ENCODE data around the gene PEMT.
A peak's percentile ranks its signal among the peaks of the same experiment; 100 is the strongest.
"Not testable (repeated sequence)": the region's sequence is repeated elsewhere in the genome, so short reads cannot be mapped to it uniquely, and the experiment has no call there.

Gene PEMT, protein sequence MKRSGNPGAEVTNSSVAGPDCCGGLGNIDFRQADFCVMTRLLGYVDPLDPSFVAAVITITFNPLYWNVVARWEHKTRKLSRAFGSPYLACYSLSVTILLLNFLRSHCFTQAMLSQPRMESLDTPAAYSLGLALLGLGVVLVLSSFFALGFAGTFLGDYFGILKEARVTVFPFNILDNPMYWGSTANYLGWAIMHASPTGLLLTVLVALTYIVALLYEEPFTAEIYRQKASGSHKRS

DNA sequence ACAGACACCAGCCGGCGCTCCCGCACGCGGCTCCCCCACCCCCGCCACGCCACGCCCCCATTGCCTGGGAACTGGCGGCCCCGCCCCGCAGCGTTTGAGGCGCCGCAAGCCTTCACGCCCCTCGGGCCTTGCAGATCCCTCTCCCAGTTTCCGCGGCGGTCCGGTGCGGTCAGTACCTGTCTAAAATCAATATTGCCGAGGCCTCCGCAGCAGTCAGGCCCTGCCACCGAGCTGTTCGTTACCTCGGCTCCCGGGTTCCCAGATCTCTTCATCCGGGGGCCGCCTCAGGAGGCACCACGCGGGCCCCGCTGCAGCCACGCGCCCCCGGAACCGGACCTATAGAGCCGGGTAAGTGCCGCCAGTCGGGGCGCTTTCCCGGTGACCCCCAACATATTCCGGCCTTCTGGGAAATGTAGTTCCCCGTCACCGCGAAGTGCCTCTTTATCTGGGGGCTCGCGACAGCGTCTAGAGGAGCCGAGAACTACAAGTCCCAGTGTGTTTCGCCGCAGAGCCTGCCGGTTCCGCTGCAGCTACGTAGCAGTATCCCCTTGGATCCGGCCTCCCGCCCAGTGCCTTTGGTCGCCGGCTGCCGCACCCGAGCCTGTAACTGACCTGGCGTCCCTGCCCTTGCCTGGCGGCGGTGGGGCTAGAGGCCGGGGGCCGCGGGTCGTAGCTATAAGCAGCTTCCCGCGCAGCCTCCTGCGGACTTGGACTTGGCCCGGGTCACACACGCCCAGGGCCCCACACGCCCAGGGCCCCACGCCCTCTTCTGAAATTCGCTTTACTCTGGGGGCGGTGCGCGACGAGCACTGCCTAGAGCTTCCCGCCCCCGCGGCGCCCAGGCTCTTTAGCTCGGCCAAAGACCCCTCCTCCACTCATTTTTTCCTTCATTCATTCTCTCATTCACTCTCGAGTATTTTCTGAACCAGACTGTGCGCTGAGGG is at the start of gene PEMT:
Gene PEMT, minus strand, starts transcription at position 354 of the 944 bp plus-strand sequence. Its CDS starts 82 bp downstream, at position 272.
- peak within 1 kb of the TSS; percentile 56 to 89 for H3K27ac ChIP-seq
- TF ChIP-seq, protein P1, sequence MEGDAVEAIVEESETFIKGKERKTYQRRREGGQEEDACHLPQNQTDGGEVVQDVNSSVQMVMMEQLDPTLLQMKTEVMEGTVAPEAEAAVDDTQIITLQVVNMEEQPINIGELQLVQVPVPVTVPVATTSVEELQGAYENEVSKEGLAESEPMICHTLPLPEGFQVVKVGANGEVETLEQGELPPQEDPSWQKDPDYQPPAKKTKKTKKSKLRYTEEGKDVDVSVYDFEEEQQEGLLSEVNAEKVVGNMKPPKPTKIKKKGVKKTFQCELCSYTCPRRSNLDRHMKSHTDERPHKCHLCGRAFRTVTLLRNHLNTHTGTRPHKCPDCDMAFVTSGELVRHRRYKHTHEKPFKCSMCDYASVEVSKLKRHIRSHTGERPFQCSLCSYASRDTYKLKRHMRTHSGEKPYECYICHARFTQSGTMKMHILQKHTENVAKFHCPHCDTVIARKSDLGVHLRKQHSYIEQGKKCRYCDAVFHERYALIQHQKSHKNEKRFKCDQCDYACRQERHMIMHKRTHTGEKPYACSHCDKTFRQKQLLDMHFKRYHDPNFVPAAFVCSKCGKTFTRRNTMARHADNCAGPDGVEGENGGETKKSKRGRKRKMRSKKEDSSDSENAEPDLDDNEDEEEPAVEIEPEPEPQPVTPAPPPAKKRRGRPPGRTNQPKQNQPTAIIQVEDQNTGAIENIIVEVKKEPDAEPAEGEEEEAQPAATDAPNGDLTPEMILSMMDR (IDR thresholded peaks at IDR 0.05) = no peak
- peak within 1 kb of the TSS; percentile 78 for H3K4me3 ChIP-seq
- DNase-seq (ENCODE audit: low spot score) = peak; percentile 99

DNA sequence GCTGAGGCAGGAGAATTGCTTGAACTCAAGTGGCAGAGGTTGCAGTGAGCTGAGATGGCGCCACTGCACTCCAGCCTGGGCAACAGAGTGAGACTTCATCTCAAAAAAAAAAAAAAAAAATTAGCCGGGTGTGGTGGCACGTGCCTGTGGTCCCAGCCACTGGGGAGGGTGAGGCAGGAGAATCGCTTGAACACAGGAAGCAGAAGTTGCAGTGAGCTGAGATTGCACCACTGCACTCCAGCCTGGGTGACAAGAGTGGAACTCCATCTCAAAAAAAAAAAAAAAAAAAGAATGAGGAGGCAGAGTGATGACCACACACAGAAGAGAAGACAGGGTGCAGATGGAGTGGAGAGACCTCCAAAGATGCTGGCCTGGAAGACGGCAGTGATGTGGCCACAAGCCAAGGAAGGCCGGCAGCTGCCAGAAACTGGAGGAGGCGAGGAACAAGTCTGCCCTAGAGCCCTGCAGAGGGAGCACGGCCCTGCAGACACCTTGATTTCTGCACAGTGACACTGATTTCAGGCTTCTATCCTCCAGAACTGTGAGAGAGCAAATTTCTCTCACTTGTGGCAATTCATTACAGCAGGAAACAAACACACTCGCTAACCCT is 48.3 kb upstream of the PEMT start:
- H3K4me3 ChIP-seq; DNase-seq (ENCODE audit: low spot score); H3K27ac ChIP-seq: not testable (repeated sequence)

DNA sequence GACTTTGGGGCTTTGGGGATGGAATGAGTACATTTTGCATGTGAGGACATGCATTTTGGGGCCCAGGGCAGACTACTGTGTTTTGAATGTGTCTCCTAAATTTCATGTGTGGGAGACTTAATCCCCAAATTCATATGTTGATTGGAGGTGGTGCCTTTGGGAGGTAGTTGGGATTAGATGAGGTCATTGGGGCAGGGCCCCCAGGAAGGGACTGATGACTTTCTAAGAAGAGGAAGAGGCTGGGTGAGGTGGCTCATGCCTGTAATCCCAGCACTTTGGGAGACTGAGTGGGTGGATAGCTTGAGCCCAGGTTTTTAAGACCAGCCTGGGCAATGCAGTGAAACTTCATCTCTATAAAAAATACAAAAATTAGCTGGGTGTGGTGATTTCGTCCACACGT is 47.0 kb upstream of the PEMT start:
- H3K27ac ChIP-seq = no peak overlapping the region
- TF ChIP-seq, protein P1 (IDR thresholded peaks at IDR 0.05) = no peak
- no peak overlapping the region for H3K4me3 ChIP-seq
- no peak for DNase-seq (ENCODE audit: low spot score)

DNA sequence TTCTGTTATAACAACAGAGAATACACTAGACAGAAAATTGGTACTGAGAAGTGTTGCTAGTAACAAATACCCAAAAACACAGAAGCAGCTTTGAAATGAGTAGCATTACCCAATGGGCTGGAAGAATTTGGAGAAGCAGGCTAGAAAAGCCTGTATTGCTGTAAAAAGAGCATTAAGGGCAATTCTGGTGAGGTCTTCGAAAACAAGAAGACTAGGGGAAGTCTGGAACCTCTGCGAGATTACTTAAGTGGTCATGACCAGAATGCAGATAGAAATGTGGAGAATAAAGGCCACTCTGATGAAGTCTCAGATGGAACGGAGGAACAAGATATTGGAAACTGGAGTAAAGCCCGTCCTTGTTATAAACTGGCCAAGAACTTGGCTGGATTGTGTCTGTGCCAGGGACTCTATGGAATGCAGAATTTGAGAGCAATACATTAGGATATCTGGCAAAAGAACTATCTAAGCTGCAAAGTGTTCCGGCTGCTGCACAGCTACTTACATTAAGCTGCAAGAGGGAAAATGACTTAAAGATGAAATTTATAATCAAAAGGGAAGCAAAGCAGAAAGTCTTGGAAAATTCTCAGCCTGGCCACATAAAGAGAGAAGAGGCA is 44.9 kb upstream of the PEMT start:
- Histone ChIP-seq H3K27ac (no peak overlapping the region), H3K4me3 (no peak overlapping the region)
- DNase-seq (ENCODE audit: low spot score) = no peak
- TF ChIP-seq, protein P1 (IDR thresholded peaks at IDR 0.05) = no peak

DNA sequence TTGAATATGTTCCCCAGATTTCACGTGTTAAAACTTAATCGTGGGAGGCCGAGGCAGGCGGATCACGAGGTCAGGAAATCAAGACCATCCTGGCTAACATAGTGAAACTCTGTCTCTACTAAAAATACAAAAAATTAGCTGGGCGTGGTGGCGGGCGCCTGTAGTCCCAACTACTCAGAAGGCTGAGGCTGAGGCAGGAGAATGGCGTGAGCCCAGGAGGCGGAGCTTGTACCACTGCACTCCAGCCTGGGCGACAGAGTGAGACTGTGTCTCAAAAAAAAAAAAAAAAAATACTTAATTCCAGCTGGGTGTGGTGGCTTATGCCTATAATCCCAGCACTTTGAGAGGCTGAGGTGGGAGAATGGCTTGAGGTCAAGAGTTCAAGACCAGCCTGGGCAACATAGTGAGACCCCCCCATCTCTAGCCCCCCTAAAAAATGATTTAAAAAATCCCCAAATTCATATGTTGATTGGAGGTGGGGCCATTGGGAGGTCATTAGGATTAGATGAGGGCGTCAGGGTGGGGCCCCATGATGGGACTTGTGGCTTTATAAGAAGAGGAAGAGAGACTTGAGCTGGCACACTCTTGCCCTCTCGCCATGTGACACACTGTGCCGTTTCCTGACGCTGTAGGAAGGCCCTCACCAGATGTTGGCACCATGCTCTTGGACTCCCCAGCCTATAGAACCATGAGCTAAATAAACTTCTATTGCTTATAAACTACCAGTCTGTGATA is 44.2 kb upstream of the PEMT start:
- not testable (repeated sequence) for DNase-seq (ENCODE audit: low spot score); H3K4me3 ChIP-seq; H3K27ac ChIP-seq

DNA sequence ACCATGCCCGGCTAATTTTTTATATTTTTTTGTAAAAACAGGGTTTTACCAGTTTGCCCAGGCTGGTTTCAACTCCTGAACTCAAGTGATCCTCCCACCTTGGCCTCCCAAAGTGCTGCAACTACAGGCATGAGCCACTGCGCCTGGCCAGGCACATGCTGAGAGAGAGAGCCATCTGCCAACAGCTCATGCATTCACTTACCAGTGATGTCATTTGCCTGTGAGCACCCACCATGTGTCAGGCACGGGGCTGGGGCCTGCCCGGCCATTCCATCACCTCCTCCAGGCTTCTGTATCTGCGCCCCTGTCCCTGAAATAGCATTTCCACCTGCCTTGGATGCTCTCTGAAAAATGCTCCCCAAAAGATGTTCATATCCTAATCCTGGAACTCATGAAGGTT is 43.6 kb upstream of the PEMT start:
- DNase-seq (ENCODE audit: low spot score) = no peak
- TF ChIP-seq, protein P1 (IDR thresholded peaks at IDR 0.05) = no peak
- no peak overlapping the region for H3K27ac ChIP-seq
- H3K4me3 ChIP-seq = no peak overlapping the region

DNA sequence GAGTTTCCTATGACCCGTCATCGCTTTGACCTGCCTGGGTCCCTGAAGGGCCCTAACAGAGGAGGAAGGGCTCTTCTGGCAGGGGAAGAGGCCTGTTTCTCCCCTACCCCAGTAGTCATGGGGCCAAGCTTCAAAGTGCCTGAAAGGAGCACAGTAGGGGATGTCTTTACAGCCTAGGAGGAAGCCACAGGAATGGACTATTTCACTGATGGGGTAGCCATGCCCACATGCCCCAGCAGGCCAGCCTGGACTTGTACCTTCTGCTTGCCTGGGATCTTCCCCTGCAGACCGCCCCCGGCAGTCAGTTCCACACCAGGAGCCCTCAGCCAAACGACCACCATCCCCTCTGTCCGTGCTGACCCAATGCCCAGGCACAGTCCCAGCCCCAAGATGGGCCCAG is 41.8 kb upstream of the PEMT start:
- H3K27ac ChIP-seq = no peak overlapping the region
- no peak for DNase-seq (ENCODE audit: low spot score)
- H3K4me3 ChIP-seq = no peak overlapping the region
- TF ChIP-seq, protein P1 (IDR thresholded peaks at IDR 0.05) = no peak

DNA sequence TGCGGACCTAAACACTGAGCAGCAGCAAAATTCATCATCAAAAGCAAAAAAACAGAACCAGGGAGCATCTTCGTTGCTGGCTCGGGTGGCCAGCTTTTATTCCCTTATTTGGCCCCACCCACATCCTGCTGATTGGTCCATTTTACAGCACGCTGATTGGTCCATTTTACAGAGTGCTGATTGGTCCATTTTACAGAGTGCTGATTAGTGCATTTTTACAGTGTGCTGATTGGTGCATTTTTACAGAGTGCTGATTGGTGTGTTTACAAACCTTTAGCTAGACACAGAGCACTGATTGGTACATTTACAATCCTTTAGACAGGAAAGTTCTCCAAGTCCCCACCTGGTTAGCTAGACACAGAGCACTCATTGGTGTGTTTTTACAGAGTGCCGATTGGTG is 41.2 kb upstream of the PEMT start:
- DNase-seq (ENCODE audit: low spot score); H3K4me3 ChIP-seq; H3K27ac ChIP-seq: not testable (repeated sequence)
